IgD-negative memory B cell (primary cell): ENCODE results near the gene SKP1. TPM values are rescaled to one million over a fixed set of nuclear protein-coding genes. Genes with fewer than 3 reads are reported as not detected.
A peak's percentile ranks its signal among the peaks of the same experiment; 100 is the strongest.

Experiments
- H3K27ac Mint-ChIP-seq, 3 donors: one replicate each; pipeline ENCODE4 v1.8.0; 2020 to 2022; ENCODE audit warnings: mild to moderate bottlenecking in 3 of 3, mixed read lengths in 3 of 3, moderate library complexity in 1 of 3
- H3K27me3 Mint-ChIP-seq: one replicate; pipeline ENCODE4 v1.8.0; 2021; ENCODE audit warnings: mixed read lengths
- H3K36me3 Mint-ChIP-seq: one replicate; pipeline ENCODE4 v1.8.0; 2020; ENCODE audit warnings: mild to moderate bottlenecking, mixed read lengths
- H3K4me1 Mint-ChIP-seq, 3 donors: one replicate each; pipeline ENCODE4 v1.8.0; 2020 to 2022; ENCODE audit warnings: mixed read lengths in 3 of 3, mild to moderate bottlenecking in 1 of 3
- H3K4me3 Mint-ChIP-seq, 4 donors: one replicate each; pipeline ENCODE4 v1.8.0; 2020 to 2022; ENCODE audit warnings: mild to moderate bottlenecking in 4 of 4, mixed read lengths in 4 of 4, moderate library complexity in 3 of 4
- H3K9me3 Mint-ChIP-seq, 3 donors: one replicate each; pipeline ENCODE4 v1.8.0; 2020 to 2021; ENCODE audit warnings: mixed read lengths in 3 of 3, mild to moderate bottlenecking in 1 of 3
- polyA plus RNA-seq: library from polyadenylated mRNA; unstranded; fragments of 300-500 nt; fragmentation: Illumina TruSeq; gene quantifications from one replicate; pipeline ENCODE4 v1.2.3, GENCODE V29; 2021

Gene SKP1
- polyA plus RNA-seq, 1 donor from 2014 or later: 875 TPM

- Mint-ChIP-seq H3K36me3 (peaks cover 4% of the 10 kb centered on the region), H3K4me1 (no peaks in the 10 kb centered on the region), H3K27me3 (no peaks in the 10 kb centered on the region), H3K9me3 (no peaks in the 10 kb centered on the region), H3K4me3 (no peak overlapping the region), H3K27ac (peak overlapping the region in 1 of 3 donors; percentile 27)
These were observed 18.9 kb upstream of the SKP1 start for GRCh38 chr5:134195666-134196065.

- H3K27me3 Mint-ChIP-seq: no peaks in the 10 kb centered on the region
- no peak overlapping the region for H3K27ac Mint-ChIP-seq
- H3K4me3 Mint-ChIP-seq: no peak overlapping the region
- peaks cover 0 to 2% (median 0%) of the 10 kb centered on the region in 3 donors for H3K9me3 Mint-ChIP-seq
- H3K36me3 Mint-ChIP-seq: no peaks in the 10 kb centered on the region
- H3K4me1 Mint-ChIP-seq: peaks cover 2 to 10% (median 4%) of the 10 kb centered on the region in 3 donors
These were observed 12.3 kb upstream of the SKP1 start for GRCh38 chr5:134189031-134189430.

GRCh38 chr5:134188092-134188491, 11.3 kb upstream of the SKP1 start:
- Mint-ChIP-seq H3K36me3 (no peaks in the 10 kb centered on the region), H3K9me3 (peaks cover 0 to 2% (median 0%) of the 10 kb centered on the region in 3 donors), H3K27ac (peak overlapping the region in 1 of 3 donors; percentile 92), H3K4me1 (peaks cover 2 to 10% (median 4%) of the 10 kb centered on the region in 3 donors), H3K27me3 (no peaks in the 10 kb centered on the region), H3K4me3 (peak overlapping the region in 1 of 4 donors; percentile 68)

DNA sequence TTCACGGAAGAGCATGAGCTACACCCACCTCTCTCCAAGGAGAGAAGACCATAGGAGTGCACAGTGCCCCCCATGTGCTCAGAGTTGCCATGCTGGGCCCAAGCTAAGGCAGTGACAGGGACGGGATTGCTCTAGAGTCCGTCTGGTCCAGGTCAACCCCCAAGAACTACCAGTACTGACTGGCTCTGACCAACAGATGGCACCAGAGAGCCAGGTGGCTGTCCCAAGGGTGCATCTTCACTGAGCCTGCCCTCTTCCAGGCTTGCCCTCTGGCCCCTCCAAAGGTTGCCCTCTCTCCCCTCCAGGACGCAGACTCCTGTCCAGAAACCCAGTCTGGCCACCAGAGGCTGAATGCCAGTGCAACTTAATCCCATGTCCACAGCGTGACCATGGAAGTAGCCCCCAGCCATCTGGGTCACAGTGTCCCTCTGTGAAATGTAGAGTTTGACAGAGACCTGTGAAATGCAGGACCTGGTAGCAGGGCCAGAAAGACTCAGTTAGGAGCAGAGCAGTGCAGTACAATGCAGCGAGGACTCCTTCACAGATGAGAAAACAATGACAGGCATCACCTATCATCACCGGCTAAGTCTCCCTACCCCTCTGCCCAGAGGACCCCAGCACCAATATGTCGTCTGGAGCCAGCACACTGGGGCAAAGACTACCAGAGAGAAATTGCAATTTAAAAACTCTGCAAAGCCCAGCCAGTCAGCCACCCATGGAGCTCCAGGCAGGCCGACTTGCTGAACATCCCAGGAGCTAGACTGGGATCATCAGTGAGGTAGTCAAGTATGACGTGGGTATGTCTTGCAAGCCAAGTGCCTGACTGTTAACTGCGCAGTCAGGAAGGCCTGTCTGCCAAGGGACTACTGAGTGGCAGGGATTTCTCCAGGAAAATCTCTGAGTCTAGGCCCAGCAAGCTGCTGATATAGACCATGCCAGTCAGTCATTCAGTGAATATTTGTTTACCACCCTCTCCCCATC, 7.7 kb upstream of the SKP1 start:
- Mint-ChIP-seq H3K9me3 (peaks cover 0 to 2% (median 0%) of the 10 kb centered on the region in 3 donors), H3K27me3 (no peaks in the 10 kb centered on the region), H3K36me3 (peaks cover 2% of the 10 kb centered on the region), H3K27ac (peak overlapping the region in 1 of 3 donors; percentile 33), H3K4me1 (peaks cover 2 to 10% (median 4%) of the 10 kb centered on the region in 3 donors), H3K4me3 (peak overlapping the region in 1 of 4 donors; percentile 58)

DNA sequence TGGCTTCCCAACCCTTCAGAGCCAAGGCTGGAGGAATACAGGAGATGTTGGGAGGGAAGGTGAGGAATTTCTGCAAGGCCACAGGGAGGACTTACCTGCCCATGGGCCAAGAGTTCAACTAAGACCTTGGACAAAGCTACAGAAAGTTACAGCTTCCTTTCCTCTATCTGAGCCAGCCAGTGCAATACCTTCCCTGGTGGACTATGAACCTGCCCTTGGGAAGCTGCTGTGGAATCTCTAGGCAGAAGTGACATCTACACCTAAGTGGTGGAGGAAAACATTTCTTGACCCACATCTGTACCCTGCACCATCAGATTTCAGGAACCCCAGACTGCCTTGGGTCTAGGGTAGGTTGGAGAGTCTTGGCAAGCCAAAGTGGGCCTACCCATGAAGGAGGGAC, 6.7 kb upstream of the SKP1 start:
- Mint-ChIP-seq H3K27ac (no peak overlapping the region), H3K4me3 (no peak overlapping the region), H3K27me3 (no peaks in the 10 kb centered on the region), H3K9me3 (peaks cover 0 to 2% (median 0%) of the 10 kb centered on the region in 3 donors), H3K36me3 (peaks cover 2% of the 10 kb centered on the region), H3K4me1 (peaks cover 2 to 10% (median 4%) of the 10 kb centered on the region in 3 donors)

- Mint-ChIP-seq H3K27ac (peak overlapping the region in 1 of 3 donors; percentile 98), H3K4me1 (peaks cover 4 to 26% (median 22%) of the 10 kb centered on the region in 3 donors), H3K9me3 (no peaks in the 10 kb centered on the region), H3K36me3 (peaks cover 2% of the 10 kb centered on the region), H3K27me3 (no peaks in the 10 kb centered on the region), H3K4me3 (peak overlapping the region; percentile 95 to 99 (median 98))
These were observed 1.3 kb upstream of the SKP1 start for GRCh38 chr5:134178096-134178419.

DNA sequence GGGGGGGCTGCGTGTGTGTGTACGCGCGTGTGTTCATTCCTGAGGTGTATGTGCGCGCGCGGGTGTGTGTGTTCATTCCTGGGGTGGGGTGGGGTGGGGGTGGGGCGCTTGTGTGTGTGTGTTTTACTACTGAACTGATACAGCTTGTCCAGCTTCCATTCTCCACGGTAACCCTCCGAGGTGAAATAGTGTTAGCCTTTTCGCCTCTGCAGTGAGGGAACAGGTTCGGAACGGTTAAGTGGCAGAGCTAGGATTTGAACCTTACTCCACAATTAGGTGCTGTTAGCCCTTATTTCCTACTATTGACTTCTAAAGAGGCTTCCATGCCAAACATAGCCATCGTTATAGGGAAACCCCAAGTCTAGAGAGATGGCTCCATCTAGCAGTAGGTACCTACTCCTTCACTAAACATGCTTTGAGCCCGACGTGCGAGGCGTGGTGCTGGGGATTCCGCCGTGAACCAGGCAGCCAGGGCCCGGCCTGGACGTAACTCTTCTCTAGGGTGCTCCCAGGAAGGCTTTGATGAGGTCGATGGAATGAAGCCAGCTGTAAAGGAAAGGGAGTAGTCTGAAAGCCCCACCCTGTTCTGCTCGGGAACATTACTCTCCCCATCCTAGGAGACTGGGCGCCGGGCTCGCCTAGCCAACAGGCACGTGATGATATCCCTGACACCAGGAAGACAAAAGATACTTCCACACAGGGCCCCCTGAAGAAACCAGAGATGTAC, 782 bp upstream of the SKP1 start:
- peaks cover 4 to 26% (median 22%) of the 10 kb centered on the region in 3 donors for H3K4me1 Mint-ChIP-seq
- peak overlapping the region; percentile 95 to 99 (median 98) for H3K4me3 Mint-ChIP-seq
- H3K27ac Mint-ChIP-seq: peak overlapping the region; percentile 97 to 99 (median 98)
- H3K9me3 Mint-ChIP-seq: no peaks in the 10 kb centered on the region
- H3K36me3 Mint-ChIP-seq: peaks cover 2% of the 10 kb centered on the region
- no peaks in the 10 kb centered on the region for H3K27me3 Mint-ChIP-seq

DNA sequence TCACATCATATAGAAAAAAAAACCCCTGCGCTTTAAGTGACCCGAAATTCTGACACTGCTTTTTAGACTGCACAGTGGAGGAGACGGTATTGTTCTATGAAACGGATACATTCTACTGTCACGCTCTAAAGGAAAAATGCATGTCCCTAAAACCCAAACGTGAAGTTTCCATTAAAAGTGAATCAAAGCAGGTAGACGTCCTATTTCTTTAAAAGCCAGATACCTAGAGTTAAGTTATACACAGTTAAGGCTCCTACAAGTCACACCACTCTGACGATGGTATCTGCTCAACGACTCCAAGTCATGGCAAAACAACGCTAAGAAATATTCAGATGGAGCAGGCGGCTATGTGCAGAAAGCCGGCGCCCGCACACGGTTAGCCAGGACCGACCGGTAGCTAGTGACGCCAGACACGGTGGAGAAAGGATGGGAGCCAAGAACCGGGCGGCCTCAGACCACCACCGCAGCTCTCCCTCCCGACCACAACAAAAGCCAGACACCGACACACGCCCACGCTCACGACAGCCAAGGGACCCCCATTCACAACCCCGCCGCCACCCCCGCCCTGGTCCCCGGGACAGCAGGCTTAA, 734 bp downstream of the SKP1 start:
- Mint-ChIP-seq H3K4me1 (peaks cover 11 to 31% (median 26%) of the 10 kb centered on the region in 3 donors), H3K27ac (peak overlapping the region; percentile 97 to 99 (median 98)), H3K36me3 (no peaks in the 10 kb centered on the region), H3K9me3 (no peaks in the 10 kb centered on the region), H3K4me3 (peak overlapping the region; percentile 95 to 99 (median 98)), H3K27me3 (no peaks in the 10 kb centered on the region)

DNA sequence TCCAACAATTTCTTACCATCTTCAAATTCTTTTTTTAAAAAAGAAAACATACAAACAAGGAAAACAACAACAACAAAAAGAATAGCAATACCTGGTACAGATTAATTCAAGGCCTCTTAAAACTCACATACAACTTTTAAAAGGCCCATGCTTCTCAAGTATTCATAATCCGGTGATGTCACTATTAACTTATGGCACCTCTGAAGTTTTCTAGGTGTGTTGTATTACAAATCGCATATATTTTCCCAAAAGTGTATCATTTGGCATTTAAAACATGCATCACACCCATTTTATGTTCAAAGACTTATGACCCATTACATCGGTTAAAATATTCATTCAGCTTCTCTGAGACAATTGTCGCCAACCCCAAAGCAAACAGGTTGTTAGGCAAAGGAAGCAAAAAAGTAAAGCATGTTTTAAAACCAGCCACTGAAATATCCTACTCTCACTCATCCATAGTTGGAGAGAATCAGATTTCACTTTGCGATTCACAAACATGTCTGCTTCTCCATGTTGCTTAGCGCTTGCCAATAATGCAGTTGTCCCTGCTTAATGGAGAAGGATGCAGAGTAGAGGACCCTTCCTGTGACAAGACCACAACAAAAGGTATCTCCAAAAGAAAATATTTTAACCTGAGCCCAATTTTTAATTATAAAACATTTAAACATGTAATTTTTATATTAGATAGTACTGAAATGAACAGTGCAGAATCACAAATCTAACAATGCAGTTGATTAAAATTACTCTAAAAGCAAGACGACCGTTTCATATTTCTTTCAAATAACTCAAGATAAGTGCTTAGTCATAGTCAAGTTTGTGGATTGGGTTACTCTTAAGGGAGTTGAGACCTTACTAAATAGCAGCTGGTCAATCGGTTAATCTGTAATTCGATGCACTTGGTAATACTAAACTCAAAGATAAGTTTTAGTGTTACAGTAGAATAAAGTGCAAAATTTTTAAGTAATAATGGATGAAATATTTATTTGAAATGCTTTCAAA, 1.6 kb downstream of the SKP1 start:
- H3K4me3 Mint-ChIP-seq: peak overlapping the region; percentile 95 to 99 (median 98)
- no peaks in the 10 kb centered on the region for H3K9me3 Mint-ChIP-seq
- H3K36me3 Mint-ChIP-seq: no peaks in the 10 kb centered on the region
- H3K27ac Mint-ChIP-seq: peak overlapping the region; percentile 97 to 99 (median 98)
- peaks cover 11 to 35% (median 26%) of the 10 kb centered on the region in 3 donors for H3K4me1 Mint-ChIP-seq
- H3K27me3 Mint-ChIP-seq: no peaks in the 10 kb centered on the region

DNA sequence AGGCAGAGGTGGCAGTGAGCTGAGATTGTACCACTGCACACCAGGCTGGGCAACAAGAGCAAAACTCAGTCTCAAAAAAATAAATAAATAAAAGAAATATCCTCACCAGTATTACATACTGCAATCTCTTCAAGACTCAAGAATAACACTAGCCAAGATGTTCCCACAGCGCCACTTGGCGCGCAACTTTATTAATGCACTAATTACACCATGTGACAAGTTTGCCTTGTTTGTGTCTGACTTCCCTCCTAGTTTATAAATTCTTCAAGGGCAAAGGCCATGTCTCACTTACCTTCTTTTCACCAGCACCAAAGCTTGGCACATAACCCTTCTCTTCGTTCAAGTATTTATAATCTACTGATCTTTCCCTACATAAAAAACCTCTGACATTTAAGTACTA, 4.8 kb downstream of the SKP1 start:
- H3K4me3 Mint-ChIP-seq: peak overlapping the region in 1 of 4 donors; percentile 54
- H3K27me3 Mint-ChIP-seq: no peaks in the 10 kb centered on the region
- peak overlapping the region in 1 of 3 donors; percentile 87 for H3K27ac Mint-ChIP-seq
- H3K9me3 Mint-ChIP-seq: no peaks in the 10 kb centered on the region
- peaks cover 3% of the 10 kb centered on the region for H3K36me3 Mint-ChIP-seq
- H3K4me1 Mint-ChIP-seq: peaks cover 10 to 41% (median 33%) of the 10 kb centered on the region in 3 donors

GRCh38 chr5:134162592-134162991, 14.2 kb downstream of the SKP1 start:
- Mint-ChIP-seq H3K36me3 (peaks cover 12% of the 10 kb centered on the region), H3K27me3 (no peaks in the 10 kb centered on the region), H3K4me3 (no peak overlapping the region), H3K4me1 (peaks cover 5 to 16% (median 13%) of the 10 kb centered on the region in 3 donors), H3K9me3 (no peaks in the 10 kb centered on the region), H3K27ac (no peak overlapping the region)

DNA sequence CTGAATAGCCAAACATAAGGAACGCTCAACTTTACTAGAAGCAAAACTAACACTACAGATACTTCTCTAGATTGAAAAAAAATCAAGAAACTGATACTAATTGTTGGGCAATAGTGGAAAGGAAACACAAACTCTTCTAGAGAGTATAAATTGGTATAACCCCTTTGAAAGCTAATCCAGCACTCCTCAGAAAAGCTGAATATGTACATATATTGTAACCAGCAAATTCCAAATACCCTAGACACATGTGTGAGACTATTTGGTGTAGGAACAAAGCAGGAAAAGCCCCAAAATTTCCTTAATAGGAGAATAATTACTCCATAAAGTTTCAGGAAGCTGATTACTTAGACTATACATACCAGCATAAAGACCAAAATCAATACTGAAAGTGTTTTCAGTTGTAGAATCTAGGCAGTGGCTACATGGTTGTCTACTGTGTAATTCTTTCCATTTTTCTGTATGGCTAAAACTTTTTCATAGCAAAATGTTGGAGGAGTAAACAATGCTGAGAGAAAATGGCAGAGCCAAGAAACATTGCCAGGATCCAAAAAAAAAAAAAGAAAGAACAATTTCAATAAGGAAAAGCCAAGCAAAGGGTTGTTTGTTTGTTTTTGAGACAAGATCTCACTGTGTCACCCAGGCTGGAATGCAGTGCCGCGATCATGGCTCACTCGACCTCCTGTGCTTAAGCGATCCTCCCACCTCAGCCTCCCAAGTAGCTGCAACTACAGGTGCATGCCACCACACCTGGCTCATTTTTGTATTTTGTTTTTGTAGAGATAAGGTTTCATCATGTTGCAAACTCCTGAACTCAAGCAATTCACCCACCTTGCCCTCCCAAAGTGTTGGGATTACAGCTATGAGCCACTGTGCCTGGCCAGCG, 15.0 kb downstream of the SKP1 start:
- Mint-ChIP-seq H3K9me3 (no peaks in the 10 kb centered on the region), H3K4me1 (peaks cover 5 to 13% (median 10%) of the 10 kb centered on the region in 3 donors), H3K27ac (peak overlapping the region in 1 of 3 donors; percentile 23), H3K4me3 (peak overlapping the region in 2 of 4 donors; percentile 13 to 32), H3K36me3 (peaks cover 12% of the 10 kb centered on the region), H3K27me3 (no peaks in the 10 kb centered on the region)

GRCh38 chr5:134153657-134154056, 23.1 kb downstream of the SKP1 start:
- peak overlapping the region; percentile 33 to 89 (median 42) for H3K27ac Mint-ChIP-seq
- H3K4me3 Mint-ChIP-seq: no peak overlapping the region
- H3K27me3 Mint-ChIP-seq: no peaks in the 10 kb centered on the region
- peaks cover 2 to 9% (median 8%) of the 10 kb centered on the region in 3 donors for H3K4me1 Mint-ChIP-seq
- H3K9me3 Mint-ChIP-seq: no peaks in the 10 kb centered on the region
- peaks cover 2% of the 10 kb centered on the region for H3K36me3 Mint-ChIP-seq
